Subcutaneous preadipocyte (primary cell): Measurements from ENCODE around the gene DMPK. TPM values are rescaled to one million over a fixed set of nuclear protein-coding genes. Genes with fewer than 3 reads are reported as not detected.

Experiments used
- total RNA-seq: library from RNA; depleted of rRNA; stranded (reverse); fragments of >200 nt; gene quantifications from 2 replicates; pipeline ENCODE4 v1.2.3, GENCODE V29; 2012

DMPK gene
- total RNA-seq, result 13.7 and 22.4 TPM in 2 replicates

GRCh38 chr19:45782162-45782691 lies at the start of gene DMPK:
Gene DMPK, minus strand, starts transcription at chr19:45782490. Its CDS starts 138 bp downstream, at chr19:45782352.

GRCh38 chr19:45814851-45815480 lies 32.7 kb upstream of the DMPK start, which contains the start of gene RSPH6A:
Gene RSPH6A, minus strand, starts transcription at chr19:45815308. Its CDS starts 132 bp downstream, at chr19:45815176.

GRCh38 chr19:45792470-45793177 lies 10.3 kb upstream of the DMPK start, which contains the start of gene DMWD:
Gene DMWD, minus strand, starts transcription at chr19:45792845. Its CDS starts 89 bp downstream, at chr19:45792756.

GRCh38 chr19:45768984-45769782 lies 13.1 kb downstream of the DMPK start, which contains the start of gene SIX5:
Gene SIX5, minus strand, starts transcription at chr19:45769252. Its CDS starts 408 bp downstream, at chr19:45768844.

GRCh38 chr19:45733160-45733810 lies 49.0 kb downstream of the DMPK start, which contains the start of gene MEIOSIN:
Gene MEIOSIN, plus strand, starts transcription at chr19:45733439. Its CDS starts 1,938 bp downstream, at chr19:45735377.

GRCh38 chr19:45730368-45731288 lies 51.7 kb downstream of the DMPK start, which contains the start of gene FBXO46:
Gene FBXO46, minus strand, starts transcription at chr19:45730896. Its CDS starts 17,401 bp downstream, at chr19:45713495.

Other genes starting within 250 kb of the DMPK start
- gene OPA3, start 197.7 kb downstream of the DMPK start, total RNA-seq, result 5.5 and 7.8 TPM in 2 replicates
- under 0.01 TPM in 1 of 2 replicates, not detected in the other for gene GPR4, start 180.3 kb downstream of the DMPK start, total RNA-seq
- 12.5 and 25.2 TPM in 2 replicates for gene EML2, start 143.1 kb downstream of the DMPK start, total RNA-seq
- not detected in 2 replicates for gene GIPR, start 114.3 kb downstream of the DMPK start, total RNA-seq
- 200 and 333 TPM in 2 replicates for gene SNRPD2, start 90.5 kb downstream of the DMPK start, total RNA-seq
- gene QPCTL, start 89.8 kb downstream of the DMPK start, total RNA-seq, result 20.9 and 28.3 TPM in 2 replicates
- gene FBXO46, start 51.6 kb downstream of the DMPK start, total RNA-seq, result 7.7 and 14.7 TPM in 2 replicates
- gene MEIOSIN, start 49.1 kb downstream of the DMPK start, total RNA-seq, result not detected in 2 replicates
- gene SIX5, start 13.2 kb downstream of the DMPK start, total RNA-seq, result 6.6 and 7.8 TPM in 2 replicates
- 36.0 and 51.0 TPM in 2 replicates for gene DMWD, start 10.4 kb upstream of the DMPK start, total RNA-seq
- gene RSPH6A, start 32.8 kb upstream of the DMPK start, total RNA-seq, result under 0.01 and 0.39 TPM in 2 replicates
- 41.2 and 55.5 TPM in 2 replicates for gene SYMPK, start 80.7 kb upstream of the DMPK start, total RNA-seq
- gene FOXA3, start 81.8 kb upstream of the DMPK start, total RNA-seq, result not detected in 2 replicates
- gene IRF2BP1, start 103.7 kb upstream of the DMPK start, total RNA-seq, result 18.0 and 21.7 TPM in 2 replicates
- 1.5 and 2.5 TPM in 2 replicates for gene MYPOP, start 120.1 kb upstream of the DMPK start, total RNA-seq
- not detected in 2 replicates for gene NANOS2, start 132.3 kb upstream of the DMPK start, total RNA-seq
- 0.39 TPM in 1 of 2 replicates, not detected in the other for gene NOVA2, start 191.4 kb upstream of the DMPK start, total RNA-seq
- gene CCDC61, start 213.0 kb upstream of the DMPK start, total RNA-seq, result 7.4 and 7.7 TPM in 2 replicates
- gene PGLYRP1, start 240.6 kb upstream of the DMPK start, total RNA-seq, result not detected in 2 replicates